Measurements from ENCODE around the gene EXOSC3. TPM values are rescaled to one million over a fixed set of nuclear protein-coding genes. Genes with fewer than 3 reads are reported as not detected.

The EXOSC3 gene
- total and polyA plus RNA-seq, 2 donors (not counting 1 experiment from before 2014, with no cell fraction given), result 11.7 to 55.3 TPM

GRCh38 chr9:37740128-37740527, 44.7 kb downstream of the EXOSC3 start:
- ChIA-PET POLR2A (no interaction called here), CTCF (no interaction called here)
- Mint-ChIP-seq H3K4me1 (no peaks in the 10 kb centered on the region), H3K27ac (no peak overlapping the region), H3K27me3 (peaks cover 4% of the 10 kb centered on the region), H3K4me3 (no peak overlapping the region), H3K9me3 (ENCODE audit: insufficient read depth) (no peaks in the 10 kb centered on the region)
- Histone ChIP-seq H4K20me1 (ENCODE audit: control insufficient read depth, insufficient read depth, low read length, poor library complexity, severe bottlenecking) (no peaks in the 10 kb centered on the region), H3K27me3 (replicated peaks in 1 of 4; ENCODE audit: control extremely low read depth in 1 of 4, control insufficient read depth in 3 of 4, insufficient read depth in 4 of 4, low read length in 3 of 4) (peaks cover 0 to 5% (median 0%) of the 10 kb centered on the region in 4 experiments), H3K4me1 (ENCODE audit: control insufficient read depth in 2 of 2, insufficient read depth in 2 of 2, low read length in 2 of 2) (no peaks in the 10 kb centered on the region), H3K79me2 (ENCODE audit: control insufficient read depth, insufficient read depth, low read length) (no peaks in the 10 kb centered on the region), H3K36me3 (replicated peaks in 1 of 2; ENCODE audit: control extremely low read depth in 1 of 2, control insufficient read depth in 1 of 2, extremely low read depth in 1 of 2, insufficient read depth in 2 of 2, low read length in 1 of 2) (no peaks in the 10 kb centered on the region), H3K27ac (ENCODE audit: low read length in 2 of 2) (no peak overlapping the region), H3K9ac (ENCODE audit: low read length) (no peak overlapping the region), H3K9me3 (ENCODE audit: control extremely low read depth in 1 of 3, control insufficient read depth in 2 of 3, insufficient read depth in 1 of 3, low read length in 2 of 3) (no peaks in the 10 kb centered on the region), H3K4me2 (replicated peaks; ENCODE audit: low read depth, low read length, poor library complexity, severe bottlenecking) (no peak overlapping the region), H3K4me3 (ENCODE audit: control extremely low read depth in 1 of 5, extremely low read depth in 1 of 5, insufficient read depth in 1 of 5, low read depth in 2 of 5, low read length in 4 of 5) (no peak overlapping the region), H2AFZ (ENCODE audit: insufficient read depth, low read depth, low read length, poor library complexity, severe bottlenecking) (no peak overlapping the region)
- 96% methylated on average over 16 of the region's 16 CpGs for WGBS (ENCODE audit: insufficient coverage)
- TF ChIP-seq CTCF (IDR thresholded peaks at IDR 0.05) (no peak), EZH2 (IDR thresholded peaks at IDR 0.05; ENCODE audit: borderline replicate concordance, insufficient read depth, low read depth, low read length, poor library complexity, severe bottlenecking) (no peak)
- DNase-seq (no peak), ATAC-seq (ENCODE audit: low read depth) (no peak)
- intact Hi-C loops (cut with micrococcal nuclease), result loop anchor here (10.0 kb wide), 1 partner anchor 85 kb away; the partner anchor contains the start of gene FRMPD1

GRCh38 chr9:37739222-37739621, 45.6 kb downstream of the EXOSC3 start:
- no peaks in the 10 kb centered on the region for H4K20me1 ChIP-seq (ENCODE audit: control insufficient read depth, insufficient read depth, low read length, poor library complexity, severe bottlenecking)
- no peak overlapping the region for H3K27ac ChIP-seq (ENCODE audit: low read length in 2 of 2)
- H3K4me3 Mint-ChIP-seq, result no peak overlapping the region
- H3K36me3 ChIP-seq (replicated peaks in 1 of 2; ENCODE audit: control extremely low read depth in 1 of 2, control insufficient read depth in 1 of 2, extremely low read depth in 1 of 2, insufficient read depth in 2 of 2, low read length in 1 of 2), result no peaks in the 10 kb centered on the region
- no peak overlapping the region for H3K27ac Mint-ChIP-seq
- no peaks in the 10 kb centered on the region for H3K4me1 ChIP-seq (ENCODE audit: control insufficient read depth in 2 of 2, insufficient read depth in 2 of 2, low read length in 2 of 2)
- ATAC-seq (ENCODE audit: low read depth), result no peak
- DNase-seq, result no peak
- H3K9me3 Mint-ChIP-seq (ENCODE audit: insufficient read depth), result no peaks in the 10 kb centered on the region
- no peaks in the 10 kb centered on the region for H3K79me2 ChIP-seq (ENCODE audit: control insufficient read depth, insufficient read depth, low read length)
- H2AFZ ChIP-seq (ENCODE audit: insufficient read depth, low read depth, low read length, poor library complexity, severe bottlenecking), result no peak overlapping the region
- no peaks in the 10 kb centered on the region for H3K4me1 Mint-ChIP-seq
- intact Hi-C loops (cut with micrococcal nuclease), result no loop called here
- ChIA-PET CTCF (no interaction called here), POLR2A (no interaction called here)
- H3K27me3 ChIP-seq (replicated peaks in 1 of 4; ENCODE audit: control extremely low read depth in 1 of 4, control insufficient read depth in 3 of 4, insufficient read depth in 4 of 4, low read length in 3 of 4), result no peaks in the 10 kb centered on the region
- 96% methylated on average over 3 of the region's 5 CpGs for WGBS (ENCODE audit: insufficient coverage)
- no peak overlapping the region for H3K4me2 ChIP-seq (replicated peaks; ENCODE audit: low read depth, low read length, poor library complexity, severe bottlenecking)
- no peak overlapping the region for H3K9ac ChIP-seq (ENCODE audit: low read length)
- H3K27me3 Mint-ChIP-seq, result peaks cover 7% of the 10 kb centered on the region
- no peaks in the 10 kb centered on the region for H3K9me3 ChIP-seq (ENCODE audit: control extremely low read depth in 1 of 3, control insufficient read depth in 2 of 3, insufficient read depth in 1 of 3, low read length in 2 of 3)
- H3K4me3 ChIP-seq (ENCODE audit: control extremely low read depth in 1 of 5, extremely low read depth in 1 of 5, insufficient read depth in 1 of 5, low read depth in 2 of 5, low read length in 4 of 5), result no peak overlapping the region
- TF ChIP-seq CTCF (IDR thresholded peaks at IDR 0.05) (no peak), EZH2 (IDR thresholded peaks at IDR 0.05; ENCODE audit: borderline replicate concordance, insufficient read depth, low read depth, low read length, poor library complexity, severe bottlenecking) (no peak)

All from B cell (primary cell).